GM19372 (cell line): ENCODE measurements around the gene GTF2IRD1.
"Not testable (repeated sequence)": the region's sequence is repeated elsewhere in the genome, so short reads cannot be mapped to it uniquely, and the experiment has no call there.

Experiments used
- ATAC-seq: cut with Tn5 transposase; IDR thresholded peaks from one replicate; pipeline ENCODE4 v1.9.1; 2021; ENCODE audit warnings: mild to moderate bottlenecking, low read depth, moderate library complexity; ENCODE audit not compliant: unreplicated experiment

GTF2IRD1 gene

GRCh38 chr7:74544706-74545469 is 91.2 kb downstream of the GTF2IRD1 start:
- ATAC-seq = no peak

GRCh38 chr7:74545921-74546320 is 92.2 kb downstream of the GTF2IRD1 start:
- ATAC-seq = no peak

GRCh38 chr7:74553596-74554012 is 99.9 kb downstream of the GTF2IRD1 start:
- not testable (repeated sequence) for ATAC-seq

GRCh38 chr7:74554178-74554577 is 100.5 kb downstream of the GTF2IRD1 start:
- ATAC-seq = no peak

- ATAC-seq = no peak
Observed at GRCh38 chr7:74560086-74560719, 106.5 kb downstream of the GTF2IRD1 start.

- no peak for ATAC-seq
Observed at GRCh38 chr7:74561898-74562613, 108.3 kb downstream of the GTF2IRD1 start.

- not testable (repeated sequence) for ATAC-seq
Observed at GRCh38 chr7:74563639-74564038, 109.9 kb downstream of the GTF2IRD1 start.

GRCh38 chr7:74567318-74567668 is 113.6 kb downstream of the GTF2IRD1 start:
- no peak for ATAC-seq

- no peak for ATAC-seq
Observed at GRCh38 chr7:74568658-74569057, 115.0 kb downstream of the GTF2IRD1 start.

GRCh38 chr7:74569501-74570075 is 115.9 kb downstream of the GTF2IRD1 start:
- no peak for ATAC-seq

GRCh38 chr7:74570533-74571156 is 116.9 kb downstream of the GTF2IRD1 start:
- ATAC-seq = no peak

- no peak for ATAC-seq
Observed at GRCh38 chr7:74572301-74572979, 118.7 kb downstream of the GTF2IRD1 start.

GRCh38 chr7:74573512-74573911 is 119.8 kb downstream of the GTF2IRD1 start:
- no peak for ATAC-seq

- ATAC-seq = no peak
Observed at GRCh38 chr7:74575083-74575784, 121.5 kb downstream of the GTF2IRD1 start.

- ATAC-seq = no peak
Observed at GRCh38 chr7:74575811-74576210, 122.1 kb downstream of the GTF2IRD1 start.

GRCh38 chr7:74579800-74580685 is 126.3 kb downstream of the GTF2IRD1 start:
- no peak for ATAC-seq

GRCh38 chr7:74581916-74582440 is 128.3 kb downstream of the GTF2IRD1 start:
- no peak for ATAC-seq

- no peak for ATAC-seq
Observed at GRCh38 chr7:74582447-74583039, 128.8 kb downstream of the GTF2IRD1 start.
